Measurements from ENCODE around the gene SGK2. TPM values are rescaled to one million over a fixed set of nuclear protein-coding genes. Genes with fewer than 3 reads are reported as not detected.

SGK2 gene
- total and polyA plus RNA-seq, 2 of the 13 experiments (the other 11 are each of a cell fraction or from before 2014, with no cell fraction given): 6.2 to 29.4 TPM

GRCh38 chr20:43514648-43514999 lies 44.2 kb upstream of the SGK2 start (continued):
- no peak for TF ChIP-seq ZBTB40 (IDR thresholded peaks at IDR 0.05)
- TF ChIP-seq ZBTB40 (CRISPR knock-in tag; IDR thresholded peaks at IDR 0.05): peak; percentile 75
- no peak for TF ChIP-seq HMG20B (CRISPR knock-in tag; conservative IDR thresholded peaks at IDR 0.05)
- 0 out of 2 replicates have a peak, but pooled peaks have one; percentile 17 for TF ChIP-seq ZSCAN25 (CRISPR knock-in tag; IDR thresholded peaks at IDR 0.05)
- TF ChIP-seq ZNF281 (CRISPR knock-in tag; IDR thresholded peaks at IDR 0.05; ENCODE audit: borderline replicate concordance): 0 out of 2 replicates have a peak, but pooled peaks have one; percentile 13
- 0 out of 2 replicates have a peak, but pooled peaks have one; percentile 61 for TF ChIP-seq ZNF709 (CRISPR knock-in tag; IDR thresholded peaks at IDR 0.05)
- TF ChIP-seq MED1 (CRISPR knock-in tag; IDR thresholded peaks at IDR 0.05): 0 out of 2 replicates have a peak, but pooled peaks have one; percentile 0
- 0 out of 2 replicates have a peak, but pooled peaks have one; percentile 47 for TF ChIP-seq ZNF329 (CRISPR knock-in tag; IDR thresholded peaks at IDR 0.05; ENCODE audit: low read depth)
- TF ChIP-seq KDM4B (CRISPR knock-in tag; IDR thresholded peaks at IDR 0.05): 0 out of 2 replicates have a peak, but pooled peaks have one; percentile 7
- peak; percentile 54; the same call in 1 of the 2 replicates for TF ChIP-seq KLF11 (CRISPR knock-in tag; IDR thresholded peaks at IDR 0.05)
- TF ChIP-seq BCL6 (CRISPR knock-in tag; IDR thresholded peaks at IDR 0.05): no peak; the same call in 1 of the 2 replicates
- TF ChIP-seq ZNF546 (CRISPR knock-in tag; conservative IDR thresholded peaks at IDR 0.05): peak; percentile 83; the same call in 1 of the 2 replicates
- peak; percentile 54 for TF ChIP-seq MYC (CRISPR knock-in tag; IDR thresholded peaks at IDR 0.05; ENCODE audit: borderline replicate concordance)
- peak; percentile 52; the same call in 1 of the 2 replicates for TF ChIP-seq MXD3 (CRISPR knock-in tag; IDR thresholded peaks at IDR 0.05)
- 0 out of 2 replicates have a peak, but pooled peaks have one; percentile 45 for TF ChIP-seq KAT7 (CRISPR knock-in tag; IDR thresholded peaks at IDR 0.05; ENCODE audit: borderline replicate concordance)
- peak; percentile 18; the same call in 1 of the 2 replicates for TF ChIP-seq MLX (CRISPR knock-in tag; IDR thresholded peaks at IDR 0.05)
- TF ChIP-seq ZNF263 (CRISPR knock-in tag; IDR thresholded peaks at IDR 0.05): no peak

Measured in HepG2 (cell line).